CD8-positive, alpha-beta memory T cell (primary cell): Measurements from ENCODE around the gene MTFR1L. TPM values are rescaled to one million over a fixed set of nuclear protein-coding genes. Genes with fewer than 3 reads are reported as not detected.

Experiments used
- CTCF ChIA-PET: fragments of 350-600 bp; sonication (Branson Sonifier 250); formaldehyde crosslinking; loops from one replicate; lab custom pipeline; 2021; ENCODE audit warnings: antibody characterized with exemption; lab: Charles Lee
- POLR2A ChIA-PET: fragments of 350-600 bp; sonication (Branson Sonifier 250); formaldehyde crosslinking; loops from one replicate; lab custom pipeline; 2021; ENCODE audit warnings: antibody characterized with exemption; lab: Charles Lee
- DNase-seq, 5 donors: peaks; one replicate each; pipeline versions ENCODE4 v3.0.0 to v3.0.0-alpha.2; 2020 to 2022; ENCODE audit warnings: mixed read lengths in 1 of 5
- H3K27ac ChIP-seq: one replicate; pipeline ENCODE4 v1.7.0; 2013; ENCODE audit warnings: low read depth, mild to moderate bottlenecking, low read length, moderate library complexity
- H3K27me3 ChIP-seq: 2 replicates; pipeline ENCODE4 v1.7.0; 2013; ENCODE audit warnings: low read length, mild to moderate bottlenecking; ENCODE audit not compliant: insufficient read depth, poor library complexity, severe bottlenecking
- H3K36me3 ChIP-seq: 2 replicates; pipeline ENCODE4 v1.7.0; 2013; ENCODE audit warnings: mild to moderate bottlenecking, low read length, moderate library complexity; ENCODE audit not compliant: insufficient read depth
- H3K4me1 ChIP-seq: 2 replicates; pipeline ENCODE4 v1.7.0; 2013; ENCODE audit warnings: mild to moderate bottlenecking, low read length, moderate library complexity; ENCODE audit not compliant: insufficient read depth
- H3K4me3 ChIP-seq: 2 replicates; pipeline ENCODE4 v1.7.0; 2013; ENCODE audit warnings: mild to moderate bottlenecking, low read length
- H3K9me3 ChIP-seq: 2 replicates; pipeline ENCODE4 v1.7.0; 2013; ENCODE audit warnings: mild to moderate bottlenecking, low read length
- H3K27ac Mint-ChIP-seq, 8 donors: one replicate each; pipeline ENCODE4 v1.8.0; 2020 to 2021; ENCODE audit warnings: mixed read lengths in 8 of 8, mild to moderate bottlenecking in 6 of 8, inconsistent platforms in 3 of 8, moderate library complexity in 3 of 8
- H3K27me3 Mint-ChIP-seq, 2 donors: one replicate each; pipeline ENCODE4 v1.8.0; 2020 to 2021; ENCODE audit warnings: mixed read lengths in 2 of 2, mild to moderate bottlenecking in 1 of 2, moderate library complexity in 1 of 2
- H3K36me3 Mint-ChIP-seq, 3 donors: one replicate each; pipeline ENCODE4 v1.8.0; 2020 to 2021; ENCODE audit warnings: mixed read lengths in 3 of 3, inconsistent platforms in 1 of 3, mild to moderate bottlenecking in 1 of 3
- H3K4me1 Mint-ChIP-seq, 3 donors: one replicate each; pipeline ENCODE4 v1.8.0; 2020 to 2021; ENCODE audit warnings: mixed read lengths in 3 of 3, inconsistent platforms in 1 of 3, mild to moderate bottlenecking in 1 of 3
- H3K4me3 Mint-ChIP-seq, 7 donors: one replicate each; pipeline ENCODE4 v1.8.0; 2020 to 2021; ENCODE audit warnings: mixed read lengths in 7 of 7, mild to moderate bottlenecking in 6 of 7, moderate library complexity in 4 of 7, inconsistent platforms in 2 of 7
- H3K9me3 Mint-ChIP-seq, 5 donors: one replicate each; pipeline ENCODE4 v1.8.0; 2020 to 2022; ENCODE audit warnings: mixed read lengths in 5 of 5, mild to moderate bottlenecking in 3 of 5, moderate library complexity in 2 of 5, inconsistent platforms in 1 of 5
- polyA plus RNA-seq: library from polyadenylated mRNA; unstranded; fragments of 300-500 nt; fragmentation: Illumina TruSeq; gene quantifications from one replicate; pipeline ENCODE4 v1.2.3, GENCODE V29; 2021
- total RNA-seq, 2 experiments: library from RNA; stranded (reverse); gene quantifications; one replicate each; pipeline ENCODE4 v1.2.3, GENCODE V29; 2021

Gene MTFR1L
- total and polyA plus RNA-seq, 3 experiments from 2014 or later: 29.7 to 33.5 (median 30.2) TPM

DNA sequence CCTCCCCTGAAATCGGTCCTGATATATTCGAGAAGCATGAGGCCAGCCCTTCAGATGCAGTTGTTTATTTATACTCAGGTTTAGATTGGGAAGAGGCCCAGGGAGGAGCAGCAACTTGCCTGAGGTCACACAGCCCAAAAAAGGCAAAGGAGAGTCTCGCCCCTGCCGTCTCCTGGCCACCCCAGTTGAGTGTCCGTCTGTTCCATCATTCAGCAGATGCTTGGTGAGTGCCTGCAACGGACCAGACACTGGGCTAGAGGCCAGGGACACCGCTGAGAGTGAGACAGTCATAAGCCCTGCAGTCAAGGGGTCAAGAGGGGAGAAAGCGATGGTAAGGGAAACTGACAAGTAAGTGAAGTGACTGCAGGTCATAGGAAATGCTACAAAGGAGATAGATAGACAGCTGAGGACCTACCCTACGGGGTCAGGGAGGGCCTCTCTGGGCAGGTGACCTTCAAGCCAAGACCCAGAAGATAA, 35.1 kb upstream of the MTFR1L start:
- ChIA-PET CTCF (no interaction called here), POLR2A (no interaction called here)
- no peak overlapping the region for H3K4me3 ChIP-seq
- no peak overlapping the region for H3K27ac ChIP-seq
- Mint-ChIP-seq H3K9me3 (no peaks in the 10 kb centered on the region), H3K4me1 (no peaks in the 10 kb centered on the region), H3K27ac (peak overlapping the region in 1 of 8 donors; percentile 61), H3K36me3 (peaks cover 0 to 49% (median 9%) of the 10 kb centered on the region in 3 donors), H3K27me3 (no peaks in the 10 kb centered on the region), H3K4me3 (no peak overlapping the region)
- H3K36me3 ChIP-seq: peaks cover 6% of the 10 kb centered on the region
- H3K4me1 ChIP-seq: peaks cover 10% of the 10 kb centered on the region
- no peaks in the 10 kb centered on the region for H3K9me3 ChIP-seq
- DNase-seq: no peak
- no peaks in the 10 kb centered on the region for H3K27me3 ChIP-seq

DNA sequence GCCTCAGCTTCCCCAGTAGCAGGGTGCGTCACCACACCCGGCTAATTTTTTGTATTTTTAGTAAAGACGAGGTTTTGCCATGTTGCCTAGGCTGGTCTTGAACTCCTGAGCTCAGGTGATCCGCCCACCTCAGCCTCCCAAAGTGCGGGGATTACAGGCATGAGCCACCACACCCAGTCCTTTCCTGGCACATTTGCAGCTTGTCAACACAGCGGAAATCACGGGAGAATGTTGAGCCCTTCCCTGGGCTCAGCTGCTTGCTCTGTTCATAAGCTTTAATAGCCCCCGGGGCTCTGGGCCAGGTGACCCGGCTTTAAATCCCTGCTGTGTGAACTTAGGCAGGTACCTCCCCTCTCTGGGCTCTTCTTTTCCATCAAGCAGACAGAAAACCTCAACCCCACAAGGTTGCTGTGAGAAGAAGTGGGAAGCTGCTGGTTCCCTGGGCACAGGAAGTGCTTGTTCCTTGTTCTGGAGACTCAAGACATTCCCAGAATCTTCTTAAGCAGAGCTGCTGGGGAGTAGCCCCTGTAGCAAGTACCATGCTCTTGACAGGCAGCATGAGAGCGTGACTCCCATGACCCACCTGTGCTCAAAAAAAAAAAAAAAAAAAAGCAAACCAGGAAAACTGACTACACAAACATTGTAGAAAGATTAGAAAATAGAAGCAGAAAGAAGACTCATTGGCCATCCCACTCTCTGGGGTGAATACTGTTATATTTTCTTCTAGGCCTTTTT, 34.3 kb upstream of the MTFR1L start:
- POLR2A ChIA-PET: no interaction called here

DNA sequence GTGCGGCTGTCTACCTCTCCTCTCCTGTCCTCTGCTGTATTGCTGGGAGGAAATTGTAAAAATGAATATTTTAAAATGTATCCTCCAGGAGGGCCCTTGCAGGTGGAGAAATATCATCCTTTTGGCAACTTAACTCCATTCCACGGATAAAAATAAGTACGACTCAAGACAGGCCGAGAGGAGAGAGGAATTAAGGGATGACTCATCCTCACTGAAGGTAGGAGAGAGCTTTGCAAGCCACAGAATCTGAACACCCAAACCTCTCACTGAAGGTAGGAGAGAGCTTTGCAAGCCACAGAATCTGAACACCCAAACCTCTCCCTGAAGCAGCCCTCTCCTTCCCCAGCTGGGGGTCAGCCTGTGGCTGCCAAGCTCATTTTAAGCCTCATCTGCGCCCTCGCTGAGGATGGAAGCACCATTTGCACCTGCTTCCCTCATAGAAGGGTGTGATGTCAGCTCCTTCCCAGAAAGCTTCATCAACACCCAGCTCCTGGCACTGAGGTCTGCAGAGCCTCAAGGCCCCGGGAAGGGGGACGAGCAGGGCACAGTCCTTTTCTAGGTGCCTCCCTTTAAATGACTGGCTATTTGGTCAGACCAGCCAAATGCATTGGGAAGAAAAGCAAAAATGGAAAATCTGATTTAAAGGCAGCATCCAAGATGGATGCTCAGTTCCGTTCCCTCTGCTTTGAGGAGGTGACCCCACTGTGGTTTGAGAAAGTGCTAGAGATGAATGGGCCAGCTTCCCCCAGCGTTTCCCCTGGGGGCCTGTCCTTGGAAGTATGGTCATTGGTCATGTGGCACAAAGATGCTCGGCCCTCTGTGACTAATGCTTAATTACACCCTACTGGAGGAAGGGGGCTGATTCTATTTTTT, 32.6 kb upstream of the MTFR1L start:
- Histone ChIP-seq H3K27ac (no peak overlapping the region), H3K4me3 (no peak overlapping the region), H3K36me3 (peaks cover 6% of the 10 kb centered on the region), H3K27me3 (no peaks in the 10 kb centered on the region), H3K9me3 (no peaks in the 10 kb centered on the region), H3K4me1 (peaks cover 8% of the 10 kb centered on the region)
- POLR2A ChIA-PET: no interaction called here
- H3K27ac Mint-ChIP-seq: peak overlapping the region in 2 of 8 donors; percentile 43 to 66
- no peak overlapping the region for H3K4me3 Mint-ChIP-seq
- H3K4me1 Mint-ChIP-seq: no peaks in the 10 kb centered on the region
- CTCF ChIA-PET: interaction anchor here (2.1 kb wide), 1 partner anchor 9 kb away, joined by 5 read pairs; no protein-coding TSS in a partner anchor
- peaks cover 0 to 50% (median 13%) of the 10 kb centered on the region in 3 donors for H3K36me3 Mint-ChIP-seq
- no peak for DNase-seq
- no peaks in the 10 kb centered on the region for H3K9me3 Mint-ChIP-seq
- no peaks in the 10 kb centered on the region for H3K27me3 Mint-ChIP-seq

More for the DNA sequence above, 34.3 kb upstream of the MTFR1L start:
- no peak overlapping the region for H3K27ac Mint-ChIP-seq
- H3K4me1 Mint-ChIP-seq: no peaks in the 10 kb centered on the region
- Histone ChIP-seq H3K4me1 (peaks cover 8% of the 10 kb centered on the region), H3K36me3 (peaks cover 6% of the 10 kb centered on the region), H3K9me3 (no peaks in the 10 kb centered on the region), H3K27me3 (no peaks in the 10 kb centered on the region), H3K27ac (no peak overlapping the region), H3K4me3 (no peak overlapping the region)
- DNase-seq: no peak
- H3K36me3 Mint-ChIP-seq: peaks cover 0 to 51% (median 9%) of the 10 kb centered on the region in 3 donors
- no peaks in the 10 kb centered on the region for H3K9me3 Mint-ChIP-seq
- H3K4me3 Mint-ChIP-seq: no peak overlapping the region
- H3K27me3 Mint-ChIP-seq: no peaks in the 10 kb centered on the region
- CTCF ChIA-PET: interaction anchor here (0.8 kb wide), 1 partner anchor 11 kb away, joined by 3 read pairs; no protein-coding TSS in a partner anchor

DNA sequence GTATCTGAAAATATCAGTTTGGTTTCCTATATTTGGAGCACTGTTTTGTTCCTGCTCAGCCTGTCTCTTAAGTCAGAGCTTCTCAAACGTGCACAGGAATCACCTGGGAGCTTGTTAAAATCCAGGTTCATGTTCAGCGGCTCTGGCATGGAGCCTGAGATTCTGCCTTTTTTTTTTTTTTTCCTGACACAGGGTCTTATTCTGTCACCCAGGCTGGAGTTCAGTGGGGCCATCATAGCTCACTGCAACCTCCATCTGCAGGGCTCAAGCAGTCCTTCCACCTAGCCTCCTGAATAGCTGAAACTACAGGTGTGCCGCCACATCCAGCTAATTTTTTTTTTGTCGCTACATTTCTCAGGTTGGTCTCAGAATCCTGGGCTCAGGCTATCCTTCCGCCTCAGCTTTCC, 32.0 kb upstream of the MTFR1L start:
- Histone ChIP-seq H3K4me3 (no peak overlapping the region), H3K36me3 (peaks cover 6% of the 10 kb centered on the region), H3K4me1 (peaks cover 7% of the 10 kb centered on the region), H3K27ac (no peak overlapping the region), H3K27me3 (no peaks in the 10 kb centered on the region), H3K9me3 (no peaks in the 10 kb centered on the region)
- peaks cover 0 to 46% (median 13%) of the 10 kb centered on the region in 3 donors for H3K36me3 Mint-ChIP-seq
- H3K9me3 Mint-ChIP-seq: no peaks in the 10 kb centered on the region
- no peak overlapping the region for H3K27ac Mint-ChIP-seq
- no peaks in the 10 kb centered on the region for H3K27me3 Mint-ChIP-seq
- no peak for DNase-seq
- CTCF ChIA-PET: interaction anchor here (2.1 kb wide), 1 partner anchor 8 kb away, joined by 5 read pairs; no protein-coding TSS in a partner anchor
- POLR2A ChIA-PET: no interaction called here
- no peak overlapping the region for H3K4me3 Mint-ChIP-seq
- H3K4me1 Mint-ChIP-seq: no peaks in the 10 kb centered on the region

DNA sequence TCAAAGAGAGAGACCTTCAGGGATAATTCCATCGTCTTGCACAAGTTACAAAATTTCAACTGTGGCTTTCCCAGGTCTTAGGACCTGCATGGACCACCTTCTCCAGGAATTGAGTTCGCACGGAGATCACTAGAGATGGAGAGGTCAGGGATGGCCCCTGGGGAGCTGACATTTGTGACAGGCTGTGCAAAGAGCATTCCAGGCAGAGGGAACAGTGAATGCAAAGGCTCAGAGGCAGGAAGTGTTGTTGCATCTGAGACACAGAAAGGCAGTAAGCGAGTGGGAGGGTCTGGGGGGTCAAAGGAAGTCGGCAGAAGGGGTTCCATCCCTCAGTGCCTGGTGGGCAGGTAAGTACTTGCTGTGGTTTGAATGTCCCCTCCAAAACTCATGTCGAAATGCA, 29.3 kb upstream of the MTFR1L start:
- Mint-ChIP-seq H3K36me3 (peaks cover 0 to 23% (median 4%) of the 10 kb centered on the region in 3 donors), H3K9me3 (no peaks in the 10 kb centered on the region), H3K27me3 (no peaks in the 10 kb centered on the region), H3K27ac (peak overlapping the region in 3 of 8 donors; percentile 8 to 38 (median 29)), H3K4me1 (peaks cover under 1 to 6% (median 2%) of the 10 kb centered on the region in 3 donors), H3K4me3 (peak overlapping the region in 1 of 7 donors; percentile 15)
- Histone ChIP-seq H3K36me3 (no peaks in the 10 kb centered on the region), H3K9me3 (no peaks in the 10 kb centered on the region), H3K4me3 (no peak overlapping the region), H3K4me1 (peaks cover 3% of the 10 kb centered on the region), H3K27me3 (no peaks in the 10 kb centered on the region), H3K27ac (no peak overlapping the region)
- DNase-seq: no peak
- ChIA-PET CTCF (no interaction called here), POLR2A (no interaction called here)

DNA sequence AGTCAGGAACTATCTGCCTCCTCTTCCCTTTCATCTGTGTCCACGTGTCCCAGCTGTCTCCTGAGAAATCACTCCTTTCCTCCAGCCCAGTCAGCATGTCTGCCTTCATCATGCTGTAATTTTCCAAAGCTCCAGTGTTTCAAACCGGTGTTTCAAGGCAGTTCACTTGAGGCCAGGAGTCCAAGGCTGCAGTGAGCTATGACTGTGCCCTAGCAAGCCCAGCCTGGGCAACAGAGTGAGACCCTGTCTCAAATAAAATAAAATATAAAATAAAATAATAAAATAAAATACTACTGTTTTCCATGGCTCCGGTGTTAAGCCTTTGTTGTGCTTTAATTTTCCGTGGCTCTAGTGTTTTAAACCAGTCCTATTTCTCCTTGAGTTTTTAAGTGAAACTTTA, 27.6 kb upstream of the MTFR1L start:
- Mint-ChIP-seq H3K4me1 (peaks cover 17 to 22% (median 17%) of the 10 kb centered on the region in 3 donors), H3K36me3 (peaks cover 0 to 9% (median 4%) of the 10 kb centered on the region in 3 donors), H3K27me3 (peaks cover 0 to 2% of the 10 kb centered on the region in 2 donors), H3K4me3 (no peak overlapping the region), H3K27ac (peak overlapping the region in 1 of 8 donors; percentile 70), H3K9me3 (no peaks in the 10 kb centered on the region)
- H3K4me1 ChIP-seq: peaks cover 18% of the 10 kb centered on the region
- H3K27me3 ChIP-seq: no peaks in the 10 kb centered on the region
- DNase-seq: no peak
- no peaks in the 10 kb centered on the region for H3K36me3 ChIP-seq
- no peak overlapping the region for H3K4me3 ChIP-seq
- CTCF ChIA-PET: interaction anchor here (1.1 to 2.3 kb wide), 2 partner anchors 47 to 173 kb away, joined by 3 to 7 read pairs; no protein-coding TSS in a partner anchor
- no peak overlapping the region for H3K27ac ChIP-seq
- H3K9me3 ChIP-seq: no peaks in the 10 kb centered on the region
- POLR2A ChIA-PET: no interaction called here

DNA sequence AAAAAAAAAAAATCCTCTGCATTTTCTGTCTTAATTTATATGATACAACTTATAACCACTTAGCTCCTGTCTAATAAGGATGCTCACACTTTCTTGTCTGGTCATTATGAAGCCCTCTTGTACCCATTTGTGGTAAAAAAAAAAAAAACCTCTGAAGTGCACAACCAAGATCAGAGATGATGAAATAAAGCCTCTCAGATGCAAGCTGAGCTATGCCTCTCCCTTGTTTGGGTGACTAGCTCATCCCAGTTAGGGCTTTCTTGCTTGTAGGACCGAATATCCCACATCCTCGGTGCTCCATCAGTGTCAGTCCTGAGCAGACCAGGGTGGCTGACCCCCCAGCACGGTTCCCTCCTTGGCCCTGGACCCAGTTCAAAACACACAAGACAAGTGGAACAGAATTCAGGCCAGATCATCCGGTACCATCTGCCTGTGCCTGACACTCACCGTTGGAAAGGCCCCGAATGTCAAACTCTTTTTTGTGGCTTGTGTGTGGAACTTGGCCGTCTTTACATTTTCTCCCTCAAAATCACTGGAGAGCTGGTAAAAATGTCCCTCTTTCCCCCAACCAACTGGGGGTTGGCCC, 26.1 kb upstream of the MTFR1L start:
- no peak for DNase-seq
- H3K27me3 Mint-ChIP-seq: peaks cover 0 to 3% of the 10 kb centered on the region in 2 donors
- ChIA-PET POLR2A (interaction anchor here (0.7 kb wide), 1 partner anchor 362 kb away, joined by 5 read pairs; no protein-coding TSS in a partner anchor), CTCF (interaction anchor here (1.1 to 2.3 kb wide), 4 partner anchors 19 to 186 kb away, joined by 3 to 7 read pairs (median 4); no protein-coding TSS in a partner anchor)
- no peaks in the 10 kb centered on the region for H3K27me3 ChIP-seq
- no peaks in the 10 kb centered on the region for H3K9me3 ChIP-seq
- H3K4me1 ChIP-seq: peaks cover 31% of the 10 kb centered on the region
- H3K9me3 Mint-ChIP-seq: no peaks in the 10 kb centered on the region
- peaks cover 0 to 4% (median 2%) of the 10 kb centered on the region in 3 donors for H3K36me3 Mint-ChIP-seq
- H3K36me3 ChIP-seq: no peaks in the 10 kb centered on the region
- no peak overlapping the region for H3K4me3 Mint-ChIP-seq
- H3K4me1 Mint-ChIP-seq: peaks cover 29 to 38% (median 32%) of the 10 kb centered on the region in 3 donors
- H3K27ac Mint-ChIP-seq: peak overlapping the region in 5 of 8 donors; percentile 1 to 83 (median 41)
- no peak overlapping the region for H3K4me3 ChIP-seq
- H3K27ac ChIP-seq: no peak overlapping the region
